HG02571 (cell line): ENCODE data around the gene NOLC1.
"Not testable (repeated sequence)": the region's sequence is repeated elsewhere in the genome, so short reads cannot be mapped to it uniquely, and the experiment has no call there.

Source experiments
- ATAC-seq: cut with Tn5 transposase; IDR thresholded peaks from one replicate; pipeline ENCODE4 v1.9.1; 2021; ENCODE audit warnings: mild to moderate bottlenecking, moderate library complexity; ENCODE audit not compliant: unreplicated experiment

NOLC1 gene

GRCh38 chr10:102153093-102153620 is 968 bp downstream of the NOLC1 start:
- ATAC-seq = no peak

DNA sequence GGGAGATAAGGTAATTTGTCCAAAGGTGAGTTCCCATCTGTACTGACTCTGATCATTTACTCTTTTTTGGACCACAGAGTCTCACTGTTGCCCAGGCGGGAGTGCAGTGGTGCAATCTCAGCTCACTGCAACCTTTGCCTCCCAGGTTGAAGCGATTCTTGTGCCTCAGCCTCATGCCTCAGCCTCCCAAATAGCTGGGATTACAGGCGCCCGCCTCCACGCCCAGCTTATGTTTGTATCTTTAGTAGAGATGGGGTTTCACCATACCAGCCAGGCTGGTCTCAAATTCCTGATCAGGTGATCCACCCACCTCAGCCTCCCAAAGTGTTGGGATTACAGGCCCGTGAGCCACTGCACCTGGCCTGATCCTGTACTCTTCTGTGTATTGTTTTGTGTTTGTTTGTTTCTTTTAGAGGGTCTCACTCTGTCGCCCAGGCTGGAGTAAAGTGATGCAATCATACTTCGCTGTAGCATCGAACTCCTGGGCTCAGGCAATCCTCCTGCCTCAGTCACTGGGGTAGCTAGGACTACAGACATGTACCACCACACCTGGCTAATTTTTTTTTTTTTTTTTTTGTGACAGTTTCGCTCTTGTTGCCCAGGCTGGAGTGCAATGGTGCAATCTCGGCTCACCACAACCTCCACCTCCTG is 2.4 kb downstream of the NOLC1 start:
- ATAC-seq = no peak

DNA sequence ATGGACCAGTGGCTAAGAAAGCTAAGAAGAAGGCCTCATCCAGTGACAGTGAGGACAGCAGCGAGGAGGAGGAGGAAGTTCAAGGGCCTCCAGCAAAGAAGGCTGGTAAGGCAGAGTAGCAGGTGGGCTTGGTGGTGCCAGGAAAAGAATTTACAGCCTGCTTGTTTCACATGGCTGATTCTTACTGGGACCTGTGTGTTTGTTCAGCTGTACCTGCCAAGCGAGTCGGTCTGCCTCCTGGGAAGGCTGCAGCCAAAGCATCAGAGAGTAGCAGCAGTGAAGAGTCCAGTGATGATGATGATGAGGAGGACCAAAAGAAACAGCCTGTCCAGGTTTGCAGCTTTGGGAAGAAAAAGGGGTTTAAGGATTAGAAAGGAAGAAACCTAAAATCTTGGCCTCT is 5.0 kb downstream of the NOLC1 start:
- ATAC-seq = no peak

- ATAC-seq = no peak
Observed at GRCh38 chr10:102159051-102159597, 6.9 kb downstream of the NOLC1 start.

GRCh38 chr10:102159831-102160230 is 7.6 kb downstream of the NOLC1 start:
- ATAC-seq = no peak

GRCh38 chr10:102163342-102163989 is 11.3 kb downstream of the NOLC1 start:
- no peak for ATAC-seq

DNA sequence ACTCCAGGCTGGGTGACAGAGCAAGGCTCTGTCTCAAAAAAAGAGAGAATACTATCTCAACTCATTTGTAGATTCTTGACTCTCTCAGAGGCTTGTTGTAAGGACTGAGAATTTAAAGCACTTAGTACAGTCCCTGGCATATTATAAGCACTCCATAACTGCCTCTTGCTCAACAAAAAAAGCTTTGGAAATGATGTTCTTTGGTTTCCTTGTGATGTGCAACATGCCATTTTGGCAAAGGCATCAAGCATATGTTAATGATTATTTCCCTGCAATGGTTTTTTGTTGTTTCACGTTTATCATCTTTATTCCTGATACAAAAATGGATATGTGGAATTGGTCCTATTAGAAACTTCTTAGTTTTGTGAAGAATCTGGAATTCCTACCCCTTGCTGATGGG is 15.7 kb downstream of the NOLC1 start:
- no peak for ATAC-seq

- ATAC-seq = no peak
Observed at GRCh38 chr10:102170602-102171001, 18.4 kb downstream of the NOLC1 start.

DNA sequence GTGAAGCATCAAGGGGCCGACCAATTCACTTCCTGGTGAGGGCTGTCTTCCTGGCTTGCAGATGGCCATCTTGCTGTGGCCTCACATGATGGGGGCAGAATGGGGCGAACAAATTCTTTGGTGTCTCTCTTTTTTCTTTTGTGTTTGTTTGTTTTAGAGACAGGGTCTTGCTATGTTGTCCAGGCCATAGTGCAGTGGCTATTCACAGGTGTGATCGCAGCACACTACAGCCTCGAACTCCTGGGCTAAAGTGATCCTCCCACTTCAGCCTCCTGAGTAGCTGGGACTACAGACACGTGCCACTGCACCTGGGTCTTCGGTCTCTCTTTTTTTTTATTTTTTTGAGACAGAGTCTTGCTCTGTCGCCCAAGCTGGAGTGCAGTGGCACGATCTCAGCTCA is 20.1 kb downstream of the NOLC1 start:
- no peak for ATAC-seq

- no peak for ATAC-seq
Observed at GRCh38 chr10:102175415-102175814, 23.2 kb downstream of the NOLC1 start.

GRCh38 chr10:102184606-102185005 is 32.4 kb downstream of the NOLC1 start:
- no peak for ATAC-seq

GRCh38 chr10:102185272-102185671 is 33.1 kb downstream of the NOLC1 start:
- no peak for ATAC-seq

DNA sequence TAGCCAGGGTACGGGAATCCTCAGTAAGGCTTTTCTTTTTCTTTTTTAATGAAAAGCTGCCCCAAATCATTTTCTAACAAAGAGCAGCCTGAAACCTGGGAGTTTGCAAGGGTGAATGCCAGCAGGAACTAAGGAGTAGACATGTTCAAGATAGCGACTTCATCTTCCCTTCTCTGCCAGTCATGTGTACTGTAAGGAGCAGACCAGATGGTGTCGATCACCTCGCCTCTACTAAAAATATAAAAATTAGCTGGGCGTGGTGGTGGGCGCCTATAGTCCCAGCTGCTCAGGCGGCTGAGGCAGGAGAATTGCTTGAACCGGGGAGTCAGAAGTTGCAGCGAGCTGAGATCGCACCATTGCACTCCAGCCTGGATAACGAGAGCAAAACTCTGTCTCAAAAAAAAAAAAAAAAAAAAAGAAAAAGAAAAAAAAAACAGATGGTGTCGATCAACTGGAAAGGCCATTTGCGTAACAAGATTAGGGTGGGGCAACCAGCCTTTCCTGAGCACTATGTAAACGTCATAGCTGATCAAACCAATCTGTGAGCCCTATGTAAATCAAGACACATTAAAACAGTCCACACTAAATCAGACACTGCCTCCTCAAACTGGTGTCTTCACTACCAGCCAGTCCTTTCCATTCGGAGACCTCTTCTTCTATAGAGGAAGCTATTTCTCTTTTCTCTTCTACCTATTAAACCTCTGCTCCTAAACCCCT is 33.8 kb downstream of the NOLC1 start:
- no peak for ATAC-seq

GRCh38 chr10:102188298-102188940 is 36.2 kb downstream of the NOLC1 start:
- ATAC-seq = no peak

DNA sequence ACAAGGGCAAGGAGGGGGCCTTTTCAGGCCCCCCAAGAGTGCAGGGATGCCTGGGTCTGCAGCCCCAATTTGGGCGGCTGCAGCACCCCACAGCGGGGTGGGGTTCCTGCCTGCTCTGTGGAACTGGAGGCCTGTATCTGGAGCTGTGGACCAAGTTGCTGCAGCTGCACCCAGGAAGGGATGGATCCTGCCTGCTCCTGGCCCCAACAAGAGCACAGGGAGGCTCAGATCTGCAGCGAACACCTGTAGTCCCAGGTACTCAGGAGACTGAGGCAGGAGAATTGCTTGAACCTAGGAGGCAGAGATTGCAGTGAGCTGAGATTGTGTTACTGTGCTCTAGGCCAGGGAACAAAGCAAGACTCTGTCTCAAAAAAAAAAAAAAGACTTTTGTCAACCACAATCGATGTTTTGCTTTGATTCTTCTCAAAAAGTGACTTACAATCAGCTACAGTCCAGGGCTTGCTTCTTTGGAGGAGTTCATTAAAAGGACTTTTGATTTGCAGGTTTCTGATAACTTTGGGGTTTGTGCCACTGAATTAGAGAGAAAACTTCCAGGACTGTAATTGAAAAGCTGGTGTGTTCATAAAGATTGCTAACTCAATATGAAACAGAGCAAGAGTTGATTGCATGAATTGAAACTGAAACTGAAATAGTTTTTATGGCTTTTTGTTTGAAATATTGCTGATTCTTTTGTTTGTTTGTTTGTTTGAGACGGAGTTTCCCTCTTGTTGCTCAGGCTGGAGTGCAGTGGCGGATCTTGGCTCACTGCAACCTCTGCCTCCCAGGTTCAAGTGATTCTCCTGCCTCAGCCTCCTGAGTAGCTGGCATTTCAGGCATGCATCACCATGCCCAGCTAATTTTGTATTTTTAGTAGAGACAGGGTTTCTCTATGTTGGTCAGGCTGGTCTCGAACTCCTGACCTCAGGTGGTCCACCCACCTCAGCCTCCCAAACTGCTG is 37.0 kb downstream of the NOLC1 start:
- ATAC-seq = not testable (repeated sequence)

- no peak for ATAC-seq
Observed at GRCh38 chr10:102191956-102192355, 39.8 kb downstream of the NOLC1 start.

DNA sequence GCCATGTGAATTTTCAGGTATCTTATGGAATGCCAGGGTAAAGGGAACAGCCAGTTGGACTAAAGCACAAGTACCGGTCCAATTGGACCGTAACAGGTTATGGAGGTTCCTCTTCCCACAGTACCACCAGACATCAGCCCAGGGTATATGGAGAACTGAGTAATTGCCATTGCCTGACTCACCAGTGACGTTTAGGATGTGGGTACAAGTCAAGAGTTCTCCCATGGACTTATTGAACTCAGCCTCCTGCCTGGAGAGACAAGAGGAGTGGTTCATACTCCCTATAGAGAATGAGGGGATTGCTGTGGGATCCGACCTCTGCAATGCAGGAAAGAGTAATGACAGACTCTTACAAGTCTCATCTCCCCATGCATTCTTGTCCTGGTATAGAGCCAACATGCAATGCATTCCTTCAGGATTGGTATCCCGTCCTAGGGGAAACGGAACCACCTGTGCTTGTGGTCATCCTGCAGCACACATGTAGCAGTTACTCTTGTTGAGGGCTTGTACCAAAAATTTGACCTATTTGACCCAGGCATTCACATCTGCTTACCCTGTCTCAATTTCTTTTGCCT is 43.2 kb downstream of the NOLC1 start:
- no peak for ATAC-seq

GRCh38 chr10:102196893-102197292 is 44.7 kb downstream of the NOLC1 start:
- ATAC-seq = no peak

GRCh38 chr10:102198027-102198426 is 45.8 kb downstream of the NOLC1 start:
- no peak for ATAC-seq
